ENCODE measurements around the gene GBX1. TPM values are rescaled to one million over a fixed set of nuclear protein-coding genes. Genes with fewer than 3 reads are reported as not detected.

Gene GBX1
- total and polyA plus RNA-seq, 2 of the 4 experiments (the other 2 are of a cell fraction): not detected

- Histone ChIP-seq H3K56ac (ENCODE audit: extremely low read depth, insufficient read depth, low read length) (no peak overlapping the region), H3K9ac (ENCODE audit: low read depth, low read length) (no peak overlapping the region), H2BK5ac (ENCODE audit: low read depth, low read length, poor library complexity, severe bottlenecking) (no peak overlapping the region), H3K4me3 (ENCODE audit: insufficient read depth, low read depth, low read length) (no peak overlapping the region), H4K91ac (ENCODE audit: insufficient read depth, low read depth, low read length) (no peak overlapping the region), H3K4me1 (ENCODE audit: control insufficient read depth, insufficient read depth, low read length) (peaks cover 8% of the 10 kb centered on the region), H3K9me3 (ENCODE audit: control insufficient read depth, insufficient read depth, low read length) (no peaks in the 10 kb centered on the region), H4K20me1 (ENCODE audit: insufficient read depth, low read length) (peaks cover 85% of the 10 kb centered on the region), H2AFZ (replicated peaks; ENCODE audit: low read length, poor library complexity) (no peak overlapping the region), H3K4me2 (ENCODE audit: low read depth, low read length) (no peak overlapping the region), H3K79me1 (ENCODE audit: low read depth in 1 of 2, low read length in 2 of 2) (peaks cover 20 to 91% of the 10 kb centered on the region in 2 experiments), H2AK5ac (ENCODE audit: low read depth, low read length) (no peak overlapping the region), H3K18ac (ENCODE audit: low read depth, low read length) (no peak overlapping the region), H2BK15ac (ENCODE audit: low read depth, low read length) (no peak overlapping the region), H2BK120ac (ENCODE audit: low read depth, low read length) (no peak overlapping the region), H3K27me3 (ENCODE audit: control insufficient read depth, insufficient read depth, low read length) (no peaks in the 10 kb centered on the region), H3K14ac (replicated peaks; ENCODE audit: low read depth, low read length) (no peak overlapping the region), H4K5ac (ENCODE audit: low read depth, low read length) (no peak overlapping the region), H3K9me1 (ENCODE audit: insufficient read depth, low read length) (peaks cover 4% of the 10 kb centered on the region; the same call in 1 of the 2 replicates), H3K36me3 (ENCODE audit: control insufficient read depth, insufficient read depth, low read length) (peaks cover 6% of the 10 kb centered on the region), H2AK9ac (replicated peaks; ENCODE audit: low read depth, low read length, poor library complexity) (no peak overlapping the region), H4K8ac (ENCODE audit: low read depth in 2 of 2, low read length in 2 of 2) (no peak overlapping the region), H3K23ac (ENCODE audit: low read depth, low read length) (no peak overlapping the region), H2BK20ac (ENCODE audit: low read depth, low read length) (no peak overlapping the region), H3K4ac (ENCODE audit: low read depth, low read length) (no peak overlapping the region), H3K27ac (ENCODE audit: insufficient read depth, low read length) (no peak overlapping the region)
- no TSS peak for BruUV-seq (replicated peaks)
- ChIA-PET POLR2A (ENCODE audit: unreplicated experiment) (no interaction called here), CTCF (no interaction called here)
- WGBS, 2 experiments (ENCODE audit: extremely low coverage in 2 of 2, insufficient read length in 1 of 2): 97% methylated on average over 5 of the region's 24 CpGs; no CpG with 5 or more reads in 1 of the 2 experiments
- ATAC-seq (ENCODE audit: low read depth) (no peak), DNase-seq (no peak)
- in situ Hi-C loops (cut with MboI; ENCODE audit: low sequenced_read_pairs): loop anchor here (10.0 to 25.0 kb wide), 2 partner anchors 197 to 315 kb away; no protein-coding TSS in a partner anchor
- dilution Hi-C loops (cut with HindIII; ENCODE audit: low sequenced_read_pairs, unreplicated experiment): no loop called here
- TF ChIP-seq MXI1 (IDR thresholded peaks at IDR 0.05; ENCODE audit: borderline replicate concordance, low read depth, low read length): no peak
- TF ChIP-seq RAD21 (IDR thresholded peaks at IDR 0.05; ENCODE audit: low read length): no peak
- no peak for TF ChIP-seq POLR2A (IDR thresholded peaks at IDR 0.05; ENCODE audit: low read depth, low read length)
- no peak for TF ChIP-seq RFX5 (IDR thresholded peaks at IDR 0.05; ENCODE audit: low read depth, low read length)
- TF ChIP-seq SMC3 (IDR thresholded peaks at IDR 0.05; ENCODE audit: low read depth, low read length): no peak
- no peak for TF ChIP-seq BHLHE40 (IDR thresholded peaks at IDR 0.05; ENCODE audit: low read depth, low read length)
- no peak for TF ChIP-seq ELK1 (IDR thresholded peaks at IDR 0.05; ENCODE audit: borderline replicate concordance, low read depth, low read length)
- TF ChIP-seq NFE2L2 (IDR thresholded peaks at IDR 0.05; ENCODE audit: low read depth, low read length): no peak
- TF ChIP-seq, protein P1, sequence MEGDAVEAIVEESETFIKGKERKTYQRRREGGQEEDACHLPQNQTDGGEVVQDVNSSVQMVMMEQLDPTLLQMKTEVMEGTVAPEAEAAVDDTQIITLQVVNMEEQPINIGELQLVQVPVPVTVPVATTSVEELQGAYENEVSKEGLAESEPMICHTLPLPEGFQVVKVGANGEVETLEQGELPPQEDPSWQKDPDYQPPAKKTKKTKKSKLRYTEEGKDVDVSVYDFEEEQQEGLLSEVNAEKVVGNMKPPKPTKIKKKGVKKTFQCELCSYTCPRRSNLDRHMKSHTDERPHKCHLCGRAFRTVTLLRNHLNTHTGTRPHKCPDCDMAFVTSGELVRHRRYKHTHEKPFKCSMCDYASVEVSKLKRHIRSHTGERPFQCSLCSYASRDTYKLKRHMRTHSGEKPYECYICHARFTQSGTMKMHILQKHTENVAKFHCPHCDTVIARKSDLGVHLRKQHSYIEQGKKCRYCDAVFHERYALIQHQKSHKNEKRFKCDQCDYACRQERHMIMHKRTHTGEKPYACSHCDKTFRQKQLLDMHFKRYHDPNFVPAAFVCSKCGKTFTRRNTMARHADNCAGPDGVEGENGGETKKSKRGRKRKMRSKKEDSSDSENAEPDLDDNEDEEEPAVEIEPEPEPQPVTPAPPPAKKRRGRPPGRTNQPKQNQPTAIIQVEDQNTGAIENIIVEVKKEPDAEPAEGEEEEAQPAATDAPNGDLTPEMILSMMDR (conservative IDR thresholded peaks at IDR 0.05; ENCODE audit: low read depth, low read length): no peak
- no peak for TF ChIP-seq MAZ (IDR thresholded peaks at IDR 0.05; ENCODE audit: borderline replicate concordance, low read depth, low read length)
- TF ChIP-seq FOS (IDR thresholded peaks at IDR 0.05; ENCODE audit: low read depth, low read length): no peak
- no peak for TF ChIP-seq MAFK (IDR thresholded peaks at IDR 0.05; ENCODE audit: low read depth, low read length)
- intact Hi-C loops (cut with micrococcal nuclease): no loop called here
Observed at GRCh38 chr7:151101621-151102396, 65.7 kb downstream of the GBX1 start.
